ENCODE data around the gene TSTD1.

TSTD1 gene, protein sequence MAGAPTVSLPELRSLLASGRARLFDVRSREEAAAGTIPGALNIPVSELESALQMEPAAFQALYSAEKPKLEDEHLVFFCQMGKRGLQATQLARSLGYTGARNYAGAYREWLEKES

DNA sequence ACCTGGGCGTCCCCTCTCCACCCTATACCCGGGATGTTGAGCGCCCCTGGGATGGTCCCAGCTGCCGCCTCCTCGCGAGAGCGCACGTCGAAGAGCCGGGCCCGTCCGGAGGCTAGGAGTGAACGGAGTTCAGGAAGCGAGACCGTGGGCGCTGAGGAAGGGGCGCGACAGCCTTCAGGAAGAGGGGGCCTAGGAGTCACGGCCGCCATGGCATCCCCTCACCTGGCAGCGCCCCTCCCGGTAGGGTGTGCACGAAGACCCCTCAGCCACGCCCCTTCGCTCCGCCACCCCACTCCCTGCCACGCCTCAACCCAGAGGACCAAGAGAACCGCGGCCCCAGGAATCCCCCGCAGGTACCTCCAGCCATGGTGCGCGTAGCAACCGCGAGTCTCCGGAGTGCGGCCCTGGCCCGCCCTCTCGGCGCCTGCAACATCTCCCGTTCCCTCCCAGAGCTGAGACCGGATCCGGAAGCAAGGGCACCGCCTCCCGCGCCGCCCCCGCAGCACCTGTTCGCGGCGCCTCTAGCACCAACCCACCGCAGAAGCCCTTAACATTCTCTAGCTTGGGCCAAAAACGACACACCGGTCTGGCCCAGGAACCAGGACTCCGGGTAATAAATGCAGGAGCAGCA, at the start of gene TSTD1:
TSS of gene TSTD1 (minus strand) at position 442 of the 631 bp plus-strand sequence. CDS start at position 367, 75 bp downstream.
- H3K4me3 ChIP-seq (ENCODE audit: low read length) = peak within 1 kb of the TSS; percentile 80
- TF ChIP-seq, protein P1, sequence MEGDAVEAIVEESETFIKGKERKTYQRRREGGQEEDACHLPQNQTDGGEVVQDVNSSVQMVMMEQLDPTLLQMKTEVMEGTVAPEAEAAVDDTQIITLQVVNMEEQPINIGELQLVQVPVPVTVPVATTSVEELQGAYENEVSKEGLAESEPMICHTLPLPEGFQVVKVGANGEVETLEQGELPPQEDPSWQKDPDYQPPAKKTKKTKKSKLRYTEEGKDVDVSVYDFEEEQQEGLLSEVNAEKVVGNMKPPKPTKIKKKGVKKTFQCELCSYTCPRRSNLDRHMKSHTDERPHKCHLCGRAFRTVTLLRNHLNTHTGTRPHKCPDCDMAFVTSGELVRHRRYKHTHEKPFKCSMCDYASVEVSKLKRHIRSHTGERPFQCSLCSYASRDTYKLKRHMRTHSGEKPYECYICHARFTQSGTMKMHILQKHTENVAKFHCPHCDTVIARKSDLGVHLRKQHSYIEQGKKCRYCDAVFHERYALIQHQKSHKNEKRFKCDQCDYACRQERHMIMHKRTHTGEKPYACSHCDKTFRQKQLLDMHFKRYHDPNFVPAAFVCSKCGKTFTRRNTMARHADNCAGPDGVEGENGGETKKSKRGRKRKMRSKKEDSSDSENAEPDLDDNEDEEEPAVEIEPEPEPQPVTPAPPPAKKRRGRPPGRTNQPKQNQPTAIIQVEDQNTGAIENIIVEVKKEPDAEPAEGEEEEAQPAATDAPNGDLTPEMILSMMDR (conservative IDR thresholded peaks at IDR 0.05; ENCODE audit: low read depth, low read length) = peak; percentile 1
- DNase-seq (ENCODE audit: low read depth) = no peak

DNA sequence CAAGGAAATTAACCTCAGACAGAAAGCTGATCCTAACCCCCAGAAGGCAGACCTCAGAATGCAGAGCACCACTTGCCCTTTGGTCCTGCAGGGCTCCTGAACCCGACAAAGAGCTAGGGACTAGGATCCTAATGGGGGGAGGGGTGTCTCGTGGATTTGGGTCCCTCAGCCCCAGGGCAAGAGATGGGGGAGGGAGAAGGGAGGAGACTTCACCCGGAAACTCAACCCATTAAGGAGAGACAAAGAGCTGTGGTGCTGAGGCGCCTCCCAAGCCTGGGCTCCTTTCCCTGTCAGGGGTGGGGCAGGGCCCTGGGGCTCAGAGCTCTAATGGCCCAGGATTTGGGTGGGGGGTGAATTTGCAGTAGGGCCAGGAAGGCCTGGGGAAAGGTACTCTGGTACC, 47.7 kb upstream of the TSTD1 start:
- no peak overlapping the region for H3K4me3 ChIP-seq (ENCODE audit: low read length)
- no peak for DNase-seq (ENCODE audit: low read depth)
- TF ChIP-seq, protein P1 (conservative IDR thresholded peaks at IDR 0.05; ENCODE audit: low read depth, low read length) = no peak

DNA sequence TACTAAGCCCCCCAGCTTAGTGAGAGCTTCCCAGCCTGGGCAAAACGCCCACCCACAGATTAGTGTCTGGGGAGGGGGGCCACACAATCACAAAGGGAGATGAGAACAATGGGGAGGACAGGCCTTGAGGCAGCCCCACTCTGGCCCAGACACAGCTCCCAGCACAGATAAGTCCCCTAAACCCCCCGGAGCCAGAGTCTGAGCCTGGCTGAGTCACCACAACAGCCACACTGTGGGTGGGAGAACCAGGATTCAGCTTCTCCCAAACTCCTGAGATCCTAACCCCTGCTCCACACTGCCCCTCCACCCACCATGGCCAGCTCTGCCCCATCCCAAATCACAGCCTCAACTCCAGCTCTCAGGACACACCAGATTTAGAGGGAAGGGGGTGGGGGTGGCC, 46.4 kb upstream of the TSTD1 start:
- H3K4me3 ChIP-seq (ENCODE audit: low read length) = no peak overlapping the region
- TF ChIP-seq, protein P1 (conservative IDR thresholded peaks at IDR 0.05; ENCODE audit: low read depth, low read length) = no peak
- DNase-seq (ENCODE audit: low read depth) = peak; percentile 43

DNA sequence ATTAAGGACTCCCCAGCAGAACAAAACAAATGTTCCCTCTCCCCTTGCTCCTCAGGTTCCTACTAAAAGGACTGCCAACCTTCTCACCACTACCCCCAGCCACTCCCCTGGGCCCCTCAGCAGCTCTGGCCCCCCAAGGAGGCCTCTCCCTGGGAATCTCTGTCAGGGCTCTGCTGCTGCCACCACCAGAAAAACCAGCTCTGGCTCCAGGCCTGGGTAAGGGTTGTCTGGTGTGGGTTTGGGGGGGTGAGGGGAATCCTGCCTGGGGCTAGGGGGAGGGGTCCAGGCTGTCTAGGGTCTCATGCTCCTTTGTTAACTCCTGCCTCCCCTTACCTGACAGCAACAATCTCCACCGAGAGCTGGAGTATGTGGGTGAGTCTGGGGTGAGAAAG, 45.8 kb upstream of the TSTD1 start:
- H3K4me3 ChIP-seq (ENCODE audit: low read length) = no peak overlapping the region
- TF ChIP-seq, protein P1 (conservative IDR thresholded peaks at IDR 0.05; ENCODE audit: low read depth, low read length) = no peak

DNA sequence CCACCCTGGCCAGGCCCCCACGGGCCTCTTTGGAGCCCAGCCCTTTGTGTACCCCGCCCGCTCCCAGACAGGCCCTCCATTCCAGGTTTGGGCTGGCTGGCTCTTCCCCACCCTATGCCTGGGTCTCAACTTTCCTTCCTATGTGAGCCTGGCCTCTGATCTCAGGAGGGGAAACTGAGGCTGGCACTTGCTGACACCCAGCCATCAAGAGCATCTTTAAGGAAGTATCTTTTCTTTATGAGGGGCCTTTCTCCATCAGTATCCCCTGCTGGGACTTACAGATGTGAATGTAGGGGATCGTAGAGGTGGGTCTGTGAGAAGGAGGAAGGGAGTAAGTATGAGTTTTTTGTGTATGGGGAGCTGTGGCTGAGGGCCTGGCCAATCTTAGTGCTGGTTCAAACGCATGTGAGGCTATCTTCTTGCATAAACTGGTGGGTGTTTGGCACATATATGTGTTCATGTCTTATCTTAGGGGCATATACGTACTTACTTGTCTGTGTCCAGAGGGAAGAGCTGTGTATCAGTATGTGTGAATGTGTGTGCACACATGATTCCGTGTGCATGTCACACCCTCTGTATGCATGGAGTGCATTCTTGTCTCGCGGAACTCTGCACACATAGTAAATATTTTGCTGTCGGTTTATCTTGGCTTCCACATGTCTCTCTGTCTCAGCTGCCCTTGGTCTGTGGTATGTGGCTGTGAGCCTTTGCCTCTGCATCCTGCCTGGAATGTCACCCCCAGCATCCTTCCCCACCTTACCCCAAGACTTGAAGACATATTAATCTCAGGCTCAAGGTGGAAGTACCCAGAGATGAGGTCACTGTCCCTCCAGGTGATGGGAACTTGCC, 45.2 kb upstream of the TSTD1 start:
- no peak overlapping the region for H3K4me3 ChIP-seq (ENCODE audit: low read length)
- TF ChIP-seq, protein P1 (conservative IDR thresholded peaks at IDR 0.05; ENCODE audit: low read depth, low read length) = no peak
- DNase-seq (ENCODE audit: low read depth) = no peak

More for the DNA sequence above, 45.8 kb upstream of the TSTD1 start:
- DNase-seq (ENCODE audit: low read depth) = no peak

DNA sequence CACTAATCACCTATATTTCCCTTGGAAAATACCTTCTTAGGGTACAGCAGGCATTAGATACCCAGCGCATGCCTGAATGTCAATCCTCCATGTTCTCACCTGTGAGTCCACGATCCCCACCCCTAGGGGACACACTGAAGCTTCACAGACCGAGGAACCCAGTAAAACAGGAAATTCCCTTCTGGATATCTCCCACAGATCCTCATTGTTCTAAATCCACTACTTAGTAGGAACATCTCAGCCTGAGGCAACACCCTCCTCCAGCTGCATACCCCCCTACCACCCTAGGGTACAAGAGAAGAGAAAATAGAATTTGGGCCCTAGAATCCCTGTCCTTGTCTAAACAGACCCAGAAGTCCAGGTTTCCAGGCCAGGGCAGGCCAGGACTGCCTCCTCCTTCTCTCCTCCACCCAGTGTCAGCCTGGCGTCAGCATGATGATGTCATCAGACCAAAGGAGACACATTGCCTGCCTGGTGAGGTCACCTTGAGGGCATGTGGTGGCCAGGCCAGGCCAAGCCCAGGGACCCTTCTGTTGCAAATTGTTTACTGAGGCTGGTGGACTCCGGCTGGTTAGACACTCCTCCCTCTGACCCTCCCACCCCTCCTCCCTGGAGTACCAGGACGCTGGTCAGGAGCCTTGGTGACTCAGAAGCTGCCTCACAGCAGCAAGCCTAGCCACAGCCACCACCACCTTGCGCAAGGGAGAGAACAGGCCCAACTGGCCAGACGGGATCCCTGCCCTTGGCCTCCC, 44.4 kb upstream of the TSTD1 start:
- no peak overlapping the region for H3K4me3 ChIP-seq (ENCODE audit: low read length)
- TF ChIP-seq, protein P1 (conservative IDR thresholded peaks at IDR 0.05; ENCODE audit: low read depth, low read length) = no peak
- DNase-seq (ENCODE audit: low read depth) = peak; percentile 90
